NCI-H526 treated with DMSO at 0.1 percent for 48 hours (cell line): Measurements from ENCODE around the gene TUBA1A.
"Not testable (repeated sequence)": the region's sequence is repeated elsewhere in the genome, so short reads cannot be mapped to it uniquely, and the experiment has no call there.

Experiments used
- DNase-seq: peaks from one replicate; lab custom pipeline; 2025; lab: John Stamatoyannopoulos, UW

TUBA1A gene

DNA sequence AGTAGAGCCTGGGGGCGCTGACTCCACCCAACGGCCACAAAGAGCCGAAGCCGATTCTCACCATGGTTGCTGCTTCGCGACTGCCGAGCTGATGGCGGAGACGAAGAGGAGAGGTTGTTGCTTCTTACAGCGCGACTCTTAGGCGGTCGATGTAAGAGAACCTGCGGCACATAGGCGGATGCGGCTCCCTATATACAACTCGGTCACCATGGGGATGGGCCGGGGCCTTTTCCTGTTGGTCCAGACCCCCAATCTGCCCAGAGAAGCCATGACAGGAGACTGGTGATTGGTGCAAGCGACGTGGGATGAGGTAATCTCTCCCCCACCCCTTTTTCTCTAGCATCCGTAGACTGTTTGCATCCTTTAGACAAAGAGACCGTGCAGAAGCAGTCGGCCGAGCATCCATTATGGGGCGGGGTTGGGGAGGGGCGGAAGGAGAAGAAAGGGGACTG, at the start of gene TUBA1A:
TUBA1A (minus strand) TSS at position 165 of the 452 bp plus-strand sequence; CDS start at position 64, 101 bp downstream.
- DNase-seq, result peak; percentile 99

DNA sequence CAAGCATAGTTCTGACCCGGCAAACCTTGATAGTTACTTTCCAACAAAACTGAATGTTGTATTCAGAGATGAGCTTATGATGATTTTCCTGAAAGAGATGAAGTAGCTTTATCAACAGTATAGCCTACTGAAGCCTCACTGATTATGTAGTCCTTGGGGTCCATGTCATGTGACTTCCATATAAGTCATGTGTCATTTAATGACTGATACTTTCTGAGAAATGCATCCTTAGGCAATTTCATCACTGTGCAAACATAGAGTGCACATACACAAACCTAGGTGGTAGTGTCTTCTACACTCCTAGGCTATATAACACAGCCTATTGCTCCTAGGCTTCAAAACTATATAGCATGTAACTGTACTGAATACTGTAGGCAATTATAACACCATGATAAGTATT, 47.5 kb upstream of the TUBA1A start:
- no peak for DNase-seq

DNA sequence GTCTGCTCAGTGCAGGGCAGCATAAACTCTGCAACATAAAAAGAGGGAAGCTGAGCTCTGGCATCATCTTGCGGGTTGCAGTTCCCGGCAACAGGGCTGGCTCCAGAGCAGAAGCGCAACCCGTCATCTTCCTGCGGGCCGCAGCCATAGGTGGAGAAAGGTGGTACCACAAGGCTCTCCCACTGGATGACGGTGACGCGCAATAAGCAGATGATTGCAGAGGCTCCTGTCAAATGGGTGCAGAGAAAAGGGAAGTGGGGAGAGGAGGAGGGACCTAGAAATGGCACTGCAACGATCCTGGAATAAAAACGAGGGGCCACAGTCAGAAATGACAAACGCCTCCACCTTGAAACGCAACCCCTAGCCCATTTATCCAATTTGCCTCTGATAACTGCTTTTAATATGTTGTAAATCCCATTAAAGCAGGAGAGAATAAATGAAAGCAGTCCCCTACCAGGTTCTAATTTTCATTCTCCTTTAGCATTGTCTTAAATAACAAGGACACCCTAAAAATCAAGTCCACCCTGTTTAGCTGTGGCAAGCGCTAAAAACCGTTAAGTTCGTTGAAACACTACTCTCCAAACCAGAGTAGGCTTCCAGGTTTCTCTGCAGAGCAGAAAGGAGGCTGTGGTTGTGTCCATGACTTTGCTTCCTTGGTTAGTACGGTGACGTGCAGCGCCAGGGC, 45.1 kb upstream of the TUBA1A start:
- peak; percentile 31 for DNase-seq

DNA sequence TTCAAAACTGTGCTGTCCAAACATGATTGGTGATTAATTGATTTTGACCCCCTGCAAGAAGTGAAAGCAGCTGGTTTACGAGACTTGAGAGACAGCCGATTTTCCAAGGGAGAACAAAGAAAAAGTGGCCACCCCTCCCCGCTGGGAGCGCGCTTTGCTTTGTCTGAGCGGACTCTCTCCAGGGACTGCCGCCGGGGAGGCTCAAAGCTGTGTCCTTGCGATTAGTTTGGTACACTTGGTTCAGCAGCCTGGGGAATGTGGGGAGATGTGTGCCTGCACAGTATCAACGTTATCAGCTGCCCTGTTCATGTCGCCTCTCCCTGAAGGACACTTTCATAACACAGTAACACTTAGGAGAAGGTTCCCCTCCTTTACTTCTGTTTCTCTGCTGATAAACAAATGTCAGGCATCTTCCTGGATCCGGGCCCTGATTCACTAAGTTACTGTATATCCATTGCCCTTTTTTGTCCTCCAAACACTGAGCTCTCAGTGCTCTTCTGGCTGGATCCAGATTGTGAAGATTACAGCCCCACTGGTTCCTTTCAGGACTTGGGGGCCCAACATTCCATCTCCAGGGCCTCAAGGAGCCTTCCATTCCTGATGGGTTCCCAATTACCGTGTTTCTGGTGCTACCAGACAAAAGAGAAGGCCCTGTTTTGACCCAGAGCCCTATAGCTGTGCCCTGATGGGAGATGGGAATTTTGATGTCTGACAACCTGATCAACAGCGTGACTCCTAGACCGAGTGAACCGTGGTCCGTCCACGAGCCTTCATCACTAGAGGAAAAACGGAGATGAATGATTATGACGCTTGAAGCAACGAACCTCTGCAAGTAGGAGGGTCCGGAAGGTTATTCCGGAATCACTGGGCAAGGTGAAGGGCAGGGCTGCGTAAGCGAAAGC, 44.3 kb upstream of the TUBA1A start:
- peak; percentile 59 for DNase-seq

DNA sequence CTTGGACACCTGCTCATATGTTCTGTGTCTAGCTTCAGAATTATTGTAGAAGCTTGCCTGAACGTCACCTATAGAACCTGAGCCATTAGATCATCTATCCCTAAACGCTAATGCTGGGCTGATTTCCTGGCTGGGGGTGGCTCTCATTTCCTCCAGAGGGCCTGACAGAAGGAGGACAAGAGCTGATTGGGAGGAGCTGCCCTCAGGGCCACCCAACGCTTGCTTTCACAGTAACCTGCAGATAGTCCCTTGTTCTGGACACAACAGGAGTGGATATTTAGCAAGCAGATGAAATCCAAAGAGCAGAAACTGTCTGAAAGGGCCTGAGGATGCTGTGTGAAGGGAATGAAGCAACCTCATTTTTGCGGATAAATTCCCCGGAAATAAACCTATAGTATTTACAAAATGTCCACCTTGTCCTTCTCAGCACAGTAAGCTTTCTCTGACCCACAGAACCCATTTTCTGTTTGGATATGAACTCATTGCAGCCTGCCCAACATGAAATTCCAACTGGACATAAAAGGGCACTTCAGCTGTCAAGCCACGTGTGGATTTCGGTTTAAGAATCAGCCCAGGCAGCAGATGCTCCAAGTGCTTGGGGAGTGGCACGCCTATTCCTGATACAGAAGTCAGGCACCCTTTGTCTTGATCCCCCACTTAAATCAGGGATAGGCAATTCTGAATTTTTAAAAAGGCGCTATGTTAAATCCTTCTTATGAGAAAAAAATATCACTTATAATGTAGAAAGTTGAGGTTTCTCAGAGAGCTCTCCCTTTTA, 43.2 kb upstream of the TUBA1A start:
- no peak for DNase-seq

DNA sequence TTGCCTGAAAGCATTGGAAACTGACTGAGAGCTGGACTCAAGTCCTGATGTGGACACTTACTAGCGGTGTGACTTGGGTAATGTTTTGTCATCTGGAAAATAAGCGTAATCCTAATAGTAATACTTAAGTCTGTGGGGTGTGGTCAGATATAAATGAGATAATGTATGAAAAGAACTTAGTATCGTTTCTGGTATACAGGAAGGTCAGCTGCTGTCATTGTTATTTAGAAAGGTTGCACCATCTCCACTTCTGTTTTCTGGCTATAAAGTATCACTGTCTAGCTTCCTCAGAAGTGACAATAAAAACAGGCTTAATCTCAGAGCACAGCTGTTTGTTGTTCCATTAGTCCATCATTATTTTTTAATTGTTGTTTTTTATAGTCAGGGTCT, 41.9 kb upstream of the TUBA1A start:
- no peak for DNase-seq

DNA sequence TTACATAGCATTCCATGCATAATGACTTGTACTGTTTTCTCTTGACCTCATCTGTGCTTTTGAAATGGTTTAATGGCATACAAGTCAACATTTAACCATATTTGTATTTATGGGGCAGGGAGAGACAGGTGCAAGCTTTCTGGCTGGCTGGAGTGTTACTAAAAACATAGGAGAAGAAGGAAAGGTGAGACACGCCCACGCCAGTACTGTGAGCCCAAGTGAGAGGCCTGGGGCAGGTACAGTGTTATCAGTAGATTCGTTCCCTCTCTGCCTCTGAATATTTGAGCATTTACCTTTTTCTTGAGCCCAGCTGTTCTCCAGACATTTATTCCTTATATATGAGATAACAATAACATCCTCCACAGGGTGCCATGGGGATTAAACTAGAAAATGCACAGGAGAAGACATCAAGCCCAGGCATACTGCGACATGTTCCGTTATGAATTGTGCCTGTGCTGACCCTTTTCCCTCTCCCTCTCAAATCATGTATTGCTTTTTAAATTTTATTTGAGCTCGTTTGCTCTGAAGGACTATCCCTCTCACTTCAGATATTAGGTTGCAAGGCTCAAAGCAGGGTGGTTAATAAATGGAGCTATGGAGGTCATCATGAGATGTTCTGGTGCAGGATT, 41.4 kb upstream of the TUBA1A start:
- DNase-seq, result no peak

DNA sequence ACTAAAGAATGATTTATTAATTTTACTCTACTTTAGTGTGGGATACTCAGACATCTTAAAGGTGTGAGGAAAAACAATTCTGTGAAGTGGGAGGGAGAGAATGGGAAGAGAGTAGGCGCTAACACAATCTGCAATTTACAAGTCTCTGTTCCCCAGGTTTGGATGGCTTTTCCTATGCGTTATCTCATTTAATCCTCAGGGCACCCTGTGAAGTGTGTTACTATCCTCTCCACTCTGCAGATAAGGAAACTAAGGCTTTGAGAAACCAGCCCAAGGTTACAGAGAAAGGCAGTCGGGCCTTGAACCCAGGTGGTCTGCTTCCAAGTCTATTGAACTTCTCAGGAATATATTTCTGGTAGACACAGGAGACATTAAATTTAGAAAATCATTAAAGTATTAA, 39.8 kb upstream of the TUBA1A start:
- DNase-seq, result no peak

DNA sequence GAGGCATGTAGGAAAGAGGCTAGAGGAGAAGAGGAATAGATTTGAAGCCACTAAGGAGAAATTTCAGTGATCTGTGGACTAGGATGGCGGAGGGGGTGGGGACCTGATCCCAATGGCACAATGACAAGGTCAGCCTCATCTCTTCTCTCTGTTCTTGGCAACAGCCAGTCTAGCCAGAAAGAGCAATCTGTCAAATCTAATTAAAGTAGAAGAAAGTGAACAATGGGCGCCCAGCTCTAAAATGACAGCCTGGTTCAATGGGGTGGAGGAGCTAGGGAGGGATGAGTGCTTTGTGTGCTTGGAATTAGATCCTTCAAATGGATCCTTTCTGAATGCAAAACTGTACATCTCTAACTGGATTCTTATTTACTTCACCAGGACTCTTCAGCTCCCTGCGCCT, 38.8 kb upstream of the TUBA1A start:
- DNase-seq, result no peak

DNA sequence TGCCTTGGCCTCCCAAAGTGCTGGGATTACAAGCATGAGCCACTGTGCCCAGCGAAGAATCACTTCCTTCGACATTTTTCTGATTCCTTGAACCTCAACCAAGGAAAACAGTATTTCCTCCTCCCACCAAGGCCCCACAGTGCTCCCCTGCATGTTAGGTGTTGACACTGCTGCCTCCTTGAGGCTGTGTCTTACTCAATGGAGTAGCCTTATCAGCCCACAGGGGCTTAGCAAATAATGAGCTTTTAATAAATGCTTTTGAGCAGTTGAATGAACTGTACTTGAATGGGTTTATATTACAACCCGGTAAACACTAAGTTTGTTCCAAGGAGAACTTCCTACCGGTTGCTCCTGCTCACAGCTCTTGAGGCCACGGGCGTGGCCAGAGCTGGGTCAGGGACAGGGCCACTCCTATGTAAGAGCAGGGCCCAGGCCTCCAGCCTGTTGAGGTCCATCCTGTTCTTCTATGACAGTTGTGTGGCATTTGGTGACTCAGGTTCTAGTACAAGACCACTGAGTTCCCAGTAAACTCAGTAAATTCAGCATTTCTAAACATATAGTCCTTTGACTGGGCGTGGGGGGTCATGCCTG, 36.8 kb upstream of the TUBA1A start:
- no peak for DNase-seq

DNA sequence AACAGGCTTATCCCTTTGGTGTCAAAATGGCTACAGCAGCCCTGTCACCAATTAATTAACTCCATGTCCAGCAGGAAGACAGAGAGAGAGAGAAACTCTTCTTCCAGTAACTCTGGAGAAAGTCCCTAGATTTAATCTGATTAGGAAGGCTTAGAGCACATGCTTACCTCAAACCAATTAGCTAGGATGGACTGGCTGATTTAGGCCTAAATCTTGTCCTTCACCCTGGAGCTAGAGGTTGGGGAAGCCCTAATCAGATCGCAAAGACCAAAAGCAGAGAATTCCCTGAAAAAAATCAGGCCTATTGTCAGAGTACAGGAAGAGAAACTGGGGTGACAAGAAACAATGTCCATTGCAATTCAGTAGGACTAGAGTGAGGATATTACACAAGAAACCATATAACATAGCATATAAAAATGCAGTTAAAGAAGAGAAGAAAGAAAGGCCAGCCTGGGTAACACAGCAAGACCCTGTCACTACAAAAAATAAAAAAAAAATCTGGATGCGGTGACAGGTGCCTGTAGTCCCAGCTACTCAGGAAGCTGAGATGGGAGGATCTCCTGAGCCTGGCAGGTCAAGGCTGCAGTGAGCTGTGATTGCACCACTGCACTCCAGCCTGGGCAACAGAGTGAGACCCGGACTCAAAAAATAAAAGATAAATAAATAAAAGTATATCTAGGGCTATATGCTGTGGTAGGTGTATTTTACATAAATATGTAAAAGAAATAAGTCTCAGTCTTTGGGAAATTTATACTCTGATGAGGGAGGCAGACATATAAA, 34.9 kb upstream of the TUBA1A start:
- DNase-seq, result no peak

DNA sequence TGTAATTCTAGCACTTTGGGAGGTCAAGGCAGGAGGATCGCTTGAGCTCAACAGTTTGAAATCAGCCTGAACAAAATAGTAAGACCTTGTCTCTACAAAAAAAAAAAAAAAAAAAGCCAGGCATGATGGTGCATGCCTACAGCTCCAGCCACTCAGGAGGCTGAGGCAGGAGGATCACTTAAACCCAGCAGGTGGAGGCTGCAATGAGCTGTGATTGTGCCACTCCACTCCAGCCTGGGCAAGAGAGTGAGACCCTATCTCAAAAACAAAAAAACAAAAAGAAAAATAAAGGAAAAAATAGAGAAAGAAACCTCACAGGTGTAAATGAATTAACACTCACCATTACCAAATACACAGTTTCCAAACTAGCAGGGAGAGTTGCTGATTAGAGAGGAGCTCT, 34.2 kb upstream of the TUBA1A start:
- no peak for DNase-seq

DNA sequence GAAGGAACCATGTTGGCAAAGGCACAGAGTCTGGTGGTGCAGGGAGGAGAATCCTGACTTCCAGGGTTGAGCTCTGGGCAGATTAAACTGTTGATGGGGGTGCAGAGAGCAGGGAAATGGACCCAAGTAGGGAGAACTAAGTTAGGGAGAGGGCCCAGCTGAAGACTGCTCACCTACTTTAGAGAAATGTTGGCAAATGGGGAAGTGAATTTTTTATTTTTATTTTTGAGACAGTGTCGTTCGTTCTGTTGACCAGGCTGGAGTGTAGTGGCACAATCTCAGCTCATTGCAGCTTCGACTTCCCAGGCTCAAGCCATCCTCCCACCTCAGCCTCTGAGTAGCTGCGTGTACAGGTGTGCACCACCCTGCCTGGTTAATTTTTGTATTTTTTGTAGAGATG, 32.1 kb upstream of the TUBA1A start:
- DNase-seq, result no peak

DNA sequence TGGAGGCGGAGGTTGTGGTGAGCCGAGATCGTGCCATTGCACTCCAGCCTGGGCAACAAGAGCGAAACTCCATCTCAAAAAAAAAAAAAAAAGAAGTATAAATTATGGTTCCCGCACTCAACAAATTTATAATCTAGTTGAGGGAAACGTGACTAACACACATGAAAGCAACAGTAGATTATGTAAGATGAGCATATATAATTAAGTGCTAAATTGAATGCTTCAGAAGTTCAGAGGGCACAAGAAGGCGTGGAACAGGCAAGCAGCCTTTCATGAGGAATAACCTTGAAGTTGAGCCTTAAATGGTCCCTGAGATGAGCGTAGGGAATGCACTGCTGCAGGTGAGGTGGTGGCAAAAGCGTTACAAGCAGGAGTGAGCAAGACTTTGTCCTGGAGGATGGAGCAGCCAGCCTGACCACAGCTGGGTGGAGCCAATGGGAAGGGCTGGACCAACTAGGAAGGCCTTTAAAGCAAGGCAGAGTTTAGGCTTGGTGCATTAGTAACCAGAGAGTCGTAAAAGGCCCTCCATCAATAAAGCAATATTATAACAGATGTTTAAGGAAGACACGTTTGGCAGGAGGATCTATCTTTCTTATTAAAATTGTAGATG, 30.6 kb upstream of the TUBA1A start:
- DNase-seq, result no peak

DNA sequence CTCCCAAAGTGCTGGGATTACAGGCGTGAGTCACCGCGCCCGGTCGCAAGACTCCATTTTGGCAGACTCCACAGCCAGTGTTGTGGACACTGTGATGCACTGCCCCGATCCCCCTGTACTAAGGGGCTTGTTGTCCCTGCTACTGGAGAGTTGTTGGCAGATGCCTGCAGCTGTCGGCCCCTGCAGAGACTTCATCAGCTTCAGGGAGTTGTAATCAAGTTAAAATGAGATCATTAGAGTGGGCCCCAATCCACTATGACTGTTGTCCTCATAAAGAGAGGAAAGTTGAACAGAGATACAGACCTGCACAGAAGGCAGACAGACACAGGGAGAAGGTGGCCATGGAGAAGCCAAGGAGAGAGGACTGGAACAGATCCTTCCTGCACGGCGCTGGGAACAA, 23.7 kb upstream of the TUBA1A start:
- no peak for DNase-seq

DNA sequence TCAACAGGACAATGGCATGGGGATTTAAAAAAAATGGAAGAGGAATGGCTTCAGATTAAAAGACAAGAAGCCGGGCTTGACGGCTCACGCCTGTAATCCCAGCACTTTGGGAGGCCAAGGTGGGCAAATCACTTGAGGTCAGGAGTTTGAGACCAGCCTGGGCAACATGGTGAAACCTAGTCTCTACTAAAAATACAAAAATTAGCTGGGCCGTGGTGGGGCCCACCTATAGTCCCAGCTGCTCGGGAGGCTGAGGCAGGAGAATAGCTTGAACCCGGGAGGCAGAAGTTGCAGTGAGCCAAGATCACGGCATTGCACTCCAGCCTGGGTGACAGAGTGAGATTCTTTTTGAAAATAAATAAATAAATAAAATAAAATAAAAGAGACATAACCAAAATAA, 21.8 kb upstream of the TUBA1A start:
- not testable (repeated sequence) for DNase-seq

DNA sequence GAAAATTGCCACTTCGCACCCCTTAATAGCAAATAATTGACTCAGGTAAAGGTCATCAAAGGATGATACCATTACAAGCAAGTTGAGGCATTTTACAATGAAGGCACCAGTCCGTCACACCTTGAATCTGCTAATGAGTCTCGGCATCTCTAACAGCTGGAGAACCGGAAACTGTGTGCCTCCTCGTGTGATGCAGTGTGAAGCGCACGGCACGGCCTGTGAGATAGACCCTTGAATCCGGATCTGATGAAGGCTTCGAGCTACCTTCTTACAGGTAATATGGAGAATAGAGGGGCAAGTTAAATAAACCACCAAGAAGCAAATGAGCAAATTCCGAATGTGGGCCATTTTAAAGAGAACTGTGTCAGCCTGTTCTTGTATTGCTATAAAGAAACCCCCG, 19.8 kb upstream of the TUBA1A start:
- no peak for DNase-seq

DNA sequence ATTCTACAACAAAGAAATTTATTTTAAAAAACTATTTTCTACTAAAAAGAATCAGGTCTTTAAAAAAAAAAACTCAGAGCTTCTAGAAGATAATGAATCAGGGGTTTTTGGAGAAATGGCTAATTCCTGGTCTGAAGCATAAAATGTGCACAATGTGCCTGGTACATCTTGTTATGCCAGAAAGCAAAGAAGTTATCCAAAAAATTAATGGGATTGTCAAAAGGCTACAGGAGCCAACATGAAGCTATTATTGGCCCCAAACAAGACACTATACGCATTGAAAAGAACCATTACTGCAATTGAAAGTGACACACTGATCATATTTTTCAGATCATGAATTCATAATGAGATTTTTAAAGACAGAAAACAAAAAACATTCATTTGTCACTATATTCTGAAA, 19.3 kb upstream of the TUBA1A start:
- DNase-seq, result no peak

DNA sequence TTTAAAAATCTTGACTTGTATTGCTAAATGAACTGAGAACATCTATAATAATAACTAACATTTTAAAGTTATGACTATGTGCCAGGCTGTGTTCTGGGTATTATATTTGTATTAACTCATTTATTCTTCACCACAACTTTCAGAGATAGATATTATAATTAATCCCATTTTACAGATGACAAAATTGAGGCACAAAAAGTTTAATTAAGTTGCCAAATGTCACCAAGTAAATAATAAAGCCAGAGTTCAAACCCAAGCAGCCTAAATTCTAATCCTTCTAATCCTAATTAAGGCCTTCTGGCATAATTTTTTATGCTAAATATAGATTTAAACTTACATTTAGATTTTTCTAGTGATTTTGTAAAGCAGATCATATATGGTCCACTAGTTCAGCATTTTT, 17.5 kb upstream of the TUBA1A start:
- DNase-seq, result no peak

DNA sequence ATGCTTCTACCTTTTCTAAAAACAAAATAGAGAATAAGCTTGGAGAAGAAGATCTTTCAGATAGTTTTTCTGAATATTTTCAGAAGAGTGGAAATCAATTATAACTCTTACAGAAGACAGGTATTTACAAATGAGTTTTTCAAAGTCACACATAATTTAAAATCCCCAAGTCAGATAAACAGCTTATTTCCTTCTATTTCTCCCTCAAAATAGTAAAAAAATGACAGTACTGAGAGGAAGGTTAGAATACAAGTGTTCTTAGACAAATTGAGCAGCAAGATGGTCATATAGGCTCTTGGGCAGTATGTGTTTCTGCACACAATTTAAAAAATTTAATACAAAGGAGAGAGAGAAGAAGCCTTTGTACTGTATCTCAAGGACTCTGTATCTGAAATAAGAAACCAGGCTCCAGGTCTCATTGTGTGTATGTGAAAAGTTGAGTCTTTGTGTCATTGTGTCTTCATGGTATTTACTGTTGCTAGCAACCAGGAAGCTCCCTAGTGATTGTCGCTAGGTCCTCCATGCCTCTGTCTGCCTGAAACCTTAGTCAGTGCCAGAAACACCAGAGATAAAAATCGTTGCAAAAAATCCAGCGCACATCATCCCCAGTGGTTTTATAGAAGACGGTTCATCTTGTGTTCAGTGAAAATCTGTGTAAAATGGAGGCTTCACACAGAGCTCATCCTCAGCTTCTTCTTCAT, 12.9 kb upstream of the TUBA1A start:
- DNase-seq, result peak; percentile 14
